Coronary artery (tissue), 2 donors: Measurements from ENCODE around the gene CCDC50.
A peak's percentile ranks its signal among the peaks of the same experiment; 100 is the strongest.

Experiments used
- DNase-seq: peaks from one replicate; pipeline ENCODE4 v3.0.0-alpha.2; 2017; ENCODE audit warnings: low spot score
- H3K27ac ChIP-seq, 2 donors: fragments of 200-600 bp; sonication (generic); one replicate each; pipeline ENCODE4 v1.5.1; 2016 to 2019
- H3K4me3 ChIP-seq: fragments of 200-600 bp; sonication (generic); 2 replicates; pipeline ENCODE4 v1.5.1; 2016; ENCODE audit warnings: mild to moderate bottlenecking, moderate library complexity
- TF ChIP-seq, protein P1 (sequence below): fragments of 200-600 bp; sonication (generic); IDR thresholded peaks from one replicate; pipeline ENCODE4 v1.5.1; 2019; ENCODE audit warnings: antibody characterized with exemption

Gene CCDC50

GRCh38 chr3:191356631-191357439, 27.6 kb downstream of the CCDC50 start:
- DNase-seq: no peak
- peak overlapping the region in 1 of 2 donors; percentile 48 for H3K27ac ChIP-seq
- no peak overlapping the region for H3K4me3 ChIP-seq
- TF ChIP-seq, protein P1, sequence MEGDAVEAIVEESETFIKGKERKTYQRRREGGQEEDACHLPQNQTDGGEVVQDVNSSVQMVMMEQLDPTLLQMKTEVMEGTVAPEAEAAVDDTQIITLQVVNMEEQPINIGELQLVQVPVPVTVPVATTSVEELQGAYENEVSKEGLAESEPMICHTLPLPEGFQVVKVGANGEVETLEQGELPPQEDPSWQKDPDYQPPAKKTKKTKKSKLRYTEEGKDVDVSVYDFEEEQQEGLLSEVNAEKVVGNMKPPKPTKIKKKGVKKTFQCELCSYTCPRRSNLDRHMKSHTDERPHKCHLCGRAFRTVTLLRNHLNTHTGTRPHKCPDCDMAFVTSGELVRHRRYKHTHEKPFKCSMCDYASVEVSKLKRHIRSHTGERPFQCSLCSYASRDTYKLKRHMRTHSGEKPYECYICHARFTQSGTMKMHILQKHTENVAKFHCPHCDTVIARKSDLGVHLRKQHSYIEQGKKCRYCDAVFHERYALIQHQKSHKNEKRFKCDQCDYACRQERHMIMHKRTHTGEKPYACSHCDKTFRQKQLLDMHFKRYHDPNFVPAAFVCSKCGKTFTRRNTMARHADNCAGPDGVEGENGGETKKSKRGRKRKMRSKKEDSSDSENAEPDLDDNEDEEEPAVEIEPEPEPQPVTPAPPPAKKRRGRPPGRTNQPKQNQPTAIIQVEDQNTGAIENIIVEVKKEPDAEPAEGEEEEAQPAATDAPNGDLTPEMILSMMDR: no peak

GRCh38 chr3:191357909-191358308, 28.7 kb downstream of the CCDC50 start:
- H3K4me3 ChIP-seq: no peak overlapping the region
- no peak for DNase-seq
- TF ChIP-seq, protein P1: no peak
- no peak overlapping the region for H3K27ac ChIP-seq

GRCh38 chr3:191358929-191359328, 29.7 kb downstream of the CCDC50 start:
- no peak for DNase-seq
- TF ChIP-seq, protein P1: no peak
- no peak overlapping the region for H3K27ac ChIP-seq
- H3K4me3 ChIP-seq: no peak overlapping the region

GRCh38 chr3:191360620-191361019, 31.4 kb downstream of the CCDC50 start:
- TF ChIP-seq, protein P1: no peak
- no peak for DNase-seq
- H3K4me3 ChIP-seq: no peak overlapping the region
- H3K27ac ChIP-seq: no peak overlapping the region

- Histone ChIP-seq H3K27ac (no peak overlapping the region), H3K4me3 (no peak overlapping the region)
- DNase-seq: no peak
- TF ChIP-seq, protein P1: no peak
Observed at GRCh38 chr3:191361456-191361855, 32.3 kb downstream of the CCDC50 start.

GRCh38 chr3:191362037-191362436, 32.8 kb downstream of the CCDC50 start:
- Histone ChIP-seq H3K4me3 (no peak overlapping the region), H3K27ac (no peak overlapping the region)
- TF ChIP-seq, protein P1: no peak
- no peak for DNase-seq

GRCh38 chr3:191362524-191363090, 33.4 kb downstream of the CCDC50 start:
- H3K27ac ChIP-seq: no peak overlapping the region
- H3K4me3 ChIP-seq: no peak overlapping the region
- DNase-seq: no peak
- TF ChIP-seq, protein P1: no peak
